ENCODE results near the gene FADS6. TPM values are rescaled to one million over a fixed set of nuclear protein-coding genes. Genes with fewer than 3 reads are reported as not detected.
"Not testable (repeated sequence)": the region's sequence is repeated elsewhere in the genome, so short reads cannot be mapped to it uniquely, and the experiment has no call there.

Gene FADS6
- total RNA-seq, 1 experiment from 2014 or later: not detected

DNA sequence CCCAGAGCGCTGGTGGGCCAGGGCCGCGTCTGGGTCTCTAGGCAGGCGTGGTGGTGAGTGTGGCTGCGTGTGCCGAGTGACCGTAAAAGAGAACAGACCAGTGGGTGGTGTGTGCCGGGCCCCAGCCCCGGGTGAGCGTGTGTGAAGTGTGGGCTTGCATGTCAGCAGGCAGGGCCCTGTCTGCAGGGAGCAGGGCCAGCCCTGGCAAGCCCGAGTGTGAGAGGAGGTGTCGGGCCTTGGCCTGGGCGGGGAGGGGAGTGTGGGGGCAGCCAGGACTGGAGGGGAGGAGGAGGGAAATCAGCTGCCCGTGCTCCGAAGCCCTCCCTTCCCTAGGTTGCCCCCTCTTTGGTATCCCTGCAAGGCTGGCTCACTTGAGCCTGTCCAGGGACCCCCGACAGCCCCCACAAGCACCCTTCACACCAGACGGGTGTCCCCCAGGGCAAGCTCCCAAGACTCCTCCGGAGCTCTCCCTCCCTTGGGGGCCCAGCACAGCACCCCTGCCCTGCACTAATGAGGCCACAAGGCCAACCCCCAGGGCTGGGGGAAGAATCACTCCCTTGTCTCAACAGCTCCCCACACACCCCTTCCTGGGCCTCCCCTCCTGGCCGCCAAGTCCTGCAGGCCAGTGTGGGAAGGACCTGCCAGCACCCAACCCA lies 27.7 kb upstream of the FADS6 start:
- no peak for DNase-seq (ENCODE audit: low spot score)

DNA sequence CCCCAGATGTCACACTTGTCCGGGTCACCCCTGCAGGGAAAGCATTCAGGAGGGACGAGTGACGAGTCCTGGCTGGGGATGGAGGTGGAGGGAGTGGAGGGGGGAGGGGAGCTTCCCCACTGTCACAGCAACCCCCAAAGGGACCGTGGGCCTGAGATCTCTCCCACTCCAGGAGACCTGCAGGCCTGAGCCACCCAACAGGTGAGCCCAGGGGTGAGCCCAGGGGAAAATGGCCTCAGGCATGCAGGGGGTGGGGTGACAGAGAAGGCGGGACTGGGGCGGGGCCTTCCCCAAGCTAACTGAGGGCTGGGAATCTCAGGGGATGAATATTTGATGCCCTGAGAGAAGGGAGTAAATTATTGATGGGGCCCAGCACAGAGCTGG lies 27.2 kb upstream of the FADS6 start:
- no peak for DNase-seq (ENCODE audit: low spot score)

DNA sequence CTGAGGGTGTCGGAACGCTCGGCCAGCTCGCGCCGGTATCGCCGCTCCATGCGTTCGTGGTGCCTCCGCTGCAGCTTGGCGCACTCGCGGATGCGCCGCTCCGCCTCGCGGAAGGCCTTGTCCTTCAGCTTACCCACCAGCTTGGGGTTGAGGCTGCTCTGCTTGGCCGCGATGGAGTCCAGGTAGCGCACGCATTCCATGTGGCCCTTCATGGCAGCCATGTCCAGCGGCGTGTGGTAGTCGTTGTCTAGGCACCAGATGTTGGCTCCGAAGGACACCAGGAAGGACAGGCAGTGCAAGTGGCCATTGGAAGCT lies 26.8 kb upstream of the FADS6 start:
- DNase-seq (ENCODE audit: low spot score): no peak

DNA sequence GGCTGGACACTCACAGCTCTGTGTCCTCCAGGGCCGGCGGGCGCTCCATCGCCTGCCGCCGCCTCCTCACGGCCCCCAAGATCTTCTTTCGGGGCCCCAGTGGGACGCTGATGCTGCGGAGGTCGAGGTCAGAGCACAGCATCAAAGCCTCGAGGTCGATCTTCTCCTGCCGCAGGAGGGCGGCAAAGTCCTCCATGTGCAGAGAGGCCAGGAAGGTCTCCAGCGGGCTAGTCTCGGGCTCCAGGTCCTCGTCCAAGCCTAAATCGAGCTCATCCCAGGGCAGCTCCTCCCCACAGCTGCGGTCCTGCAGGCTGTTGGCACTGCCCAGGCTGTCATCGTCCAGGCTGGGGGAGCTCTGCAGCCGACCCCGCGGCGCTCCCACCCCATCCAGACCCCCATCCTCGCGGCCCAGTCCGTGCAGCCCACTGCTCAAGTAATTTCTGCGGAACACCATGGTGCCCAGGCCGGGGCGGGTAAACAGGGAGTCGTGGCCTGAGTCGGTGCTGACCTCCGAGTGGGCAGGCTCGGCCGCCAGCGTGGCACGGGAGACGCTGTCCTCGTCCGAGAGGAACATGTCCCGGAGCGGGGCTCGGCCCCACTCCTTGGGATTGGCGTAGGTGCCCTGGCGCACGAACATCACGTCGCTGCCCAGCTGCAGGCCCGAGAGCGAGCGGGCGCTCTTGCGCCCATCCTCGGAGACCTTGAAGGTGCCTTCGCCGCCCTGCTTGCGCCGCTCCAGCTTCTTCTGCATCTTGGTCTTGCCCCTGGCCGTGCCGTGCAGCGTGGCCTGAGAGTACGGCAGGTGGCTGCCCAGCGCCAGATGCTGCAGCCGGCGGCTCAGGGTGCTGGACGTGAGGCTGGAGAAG lies 26.2 kb upstream of the FADS6 start:
- DNase-seq (ENCODE audit: low spot score): no peak

- DNase-seq (ENCODE audit: low spot score): no peak
These were observed 25.5 kb upstream of the FADS6 start for GRCh38 chr17:74918906-74919305.

GRCh38 chr17:74917430-74917829 lies 24.0 kb upstream of the FADS6 start:
- DNase-seq (ENCODE audit: low spot score): no peak

DNA sequence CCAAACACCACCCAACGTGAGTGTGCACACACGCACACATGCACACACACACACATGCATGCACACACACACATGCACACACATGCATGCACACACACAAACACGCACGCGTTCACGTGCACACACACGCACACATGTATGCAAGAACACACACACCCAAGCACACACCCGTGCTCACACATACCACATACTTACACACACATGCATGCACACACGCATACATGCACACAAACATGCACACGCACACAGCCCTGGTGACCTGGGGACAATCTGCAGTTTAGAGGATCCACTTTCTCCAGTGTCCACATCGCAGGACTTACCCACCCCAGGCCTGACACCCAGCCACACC lies 23.4 kb upstream of the FADS6 start:
- no peak for DNase-seq (ENCODE audit: low spot score)

GRCh38 chr17:74916136-74916850 lies 22.9 kb upstream of the FADS6 start:
- DNase-seq (ENCODE audit: low spot score): no peak

DNA sequence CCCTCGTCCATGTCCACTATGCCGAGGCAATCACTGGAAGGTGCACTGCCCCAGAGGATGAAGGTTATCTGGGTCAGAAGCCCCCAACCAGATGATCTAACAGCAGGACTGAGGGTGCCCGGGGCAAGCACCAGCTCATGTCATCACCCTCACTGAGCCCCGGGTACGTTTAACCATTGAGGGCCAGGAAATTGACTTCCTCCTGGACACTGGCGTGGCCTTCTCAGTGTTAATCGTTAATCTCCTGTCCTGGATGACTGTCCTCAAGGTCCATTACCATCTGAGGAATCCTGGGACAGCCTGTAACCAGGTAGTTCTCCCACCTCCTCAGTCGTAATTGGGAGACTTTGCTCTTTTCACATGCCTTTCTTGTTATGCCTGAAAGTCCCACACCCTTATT lies 18.0 kb upstream of the FADS6 start:
- DNase-seq (ENCODE audit: low spot score): not testable (repeated sequence)

- not testable (repeated sequence) for DNase-seq (ENCODE audit: low spot score)
These were observed 15.7 kb upstream of the FADS6 start for GRCh38 chr17:74909097-74909496.

GRCh38 chr17:74907012-74907411 lies 13.6 kb upstream of the FADS6 start:
- no peak for DNase-seq (ENCODE audit: low spot score)

GRCh38 chr17:74906214-74906793 lies 12.9 kb upstream of the FADS6 start:
- DNase-seq (ENCODE audit: low spot score): peak; percentile 19

- DNase-seq (ENCODE audit: low spot score): no peak
These were observed 11.4 kb upstream of the FADS6 start for GRCh38 chr17:74904687-74905409.

DNA sequence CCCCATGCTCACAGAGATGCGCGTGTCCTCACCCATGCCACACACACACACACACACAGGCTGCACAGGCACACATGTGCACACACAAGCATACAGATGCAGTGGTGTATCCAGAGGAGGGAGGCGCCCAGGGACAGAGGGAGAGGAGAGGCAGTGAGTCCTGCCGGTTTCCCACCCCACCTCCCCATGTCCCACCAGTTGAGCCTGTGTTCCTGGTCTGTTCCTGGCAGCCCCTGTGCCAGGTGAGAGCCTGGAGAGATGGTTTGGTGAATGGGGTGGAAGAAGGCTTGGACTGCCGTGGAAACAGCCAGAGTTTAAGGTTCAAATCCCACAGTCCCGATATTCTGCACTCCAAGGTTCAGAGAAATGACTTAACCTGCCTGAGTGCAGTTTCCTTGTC lies 10.2 kb upstream of the FADS6 start:
- no peak for DNase-seq (ENCODE audit: low spot score)

- no peak for DNase-seq (ENCODE audit: low spot score)
These were observed 9.6 kb upstream of the FADS6 start for GRCh38 chr17:74903034-74903433.

GRCh38 chr17:74901353-74902135 lies 8.1 kb upstream of the FADS6 start:
- DNase-seq (ENCODE audit: low spot score): no peak

DNA sequence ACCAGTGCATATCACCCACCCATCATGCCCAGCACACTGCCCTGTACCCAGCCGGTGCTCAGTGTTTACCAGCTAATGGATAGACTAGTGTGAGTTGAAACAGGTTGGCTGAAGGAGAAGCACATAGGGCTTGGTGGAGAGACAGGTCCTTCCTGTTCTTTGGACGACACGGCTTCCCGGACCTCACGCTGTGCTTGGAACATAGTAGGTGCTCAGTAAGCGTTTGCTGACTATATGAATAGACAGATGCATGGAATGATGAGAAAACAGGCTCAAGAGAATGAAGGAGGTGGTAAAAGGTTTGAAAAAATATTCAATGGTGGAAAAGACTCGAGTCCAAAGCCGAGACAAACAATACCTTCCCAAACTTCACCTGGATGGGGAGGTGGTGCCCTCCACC lies 6.8 kb upstream of the FADS6 start:
- no peak for DNase-seq (ENCODE audit: low spot score)

DNA sequence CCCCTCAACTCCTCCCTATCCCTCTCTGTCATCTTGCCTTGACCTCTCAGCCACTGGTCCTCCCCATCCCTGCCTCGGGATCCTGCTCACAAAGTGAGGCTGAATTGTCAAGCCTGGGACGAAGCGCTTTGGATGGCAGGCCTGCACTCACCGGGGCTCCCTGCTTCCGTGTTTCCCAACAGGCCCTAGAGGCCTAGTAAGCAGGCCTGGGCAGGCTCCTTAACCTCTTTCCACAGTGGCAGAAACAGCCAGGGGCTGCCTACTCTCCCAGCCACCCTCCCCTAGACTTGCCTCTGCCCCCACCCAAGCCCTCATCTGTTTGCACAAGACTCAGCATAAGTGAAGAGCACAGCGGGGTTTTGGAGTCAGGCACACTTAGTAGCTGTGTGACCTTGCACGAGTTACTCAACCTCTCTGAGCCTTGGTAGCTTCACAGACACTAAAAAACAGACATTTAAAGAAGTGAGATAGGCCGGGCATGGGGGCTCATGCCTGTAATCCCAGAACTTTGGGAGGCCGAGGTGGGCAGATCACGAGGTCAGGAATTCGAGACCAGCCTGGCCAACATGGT lies 5.0 kb upstream of the FADS6 start:
- DNase-seq (ENCODE audit: low spot score): no peak

GRCh38 chr17:74893936-74894671 lies 671 bp upstream of the FADS6 start:
- DNase-seq (ENCODE audit: low spot score): no peak
